PFSK-1 (cell line): ENCODE measurements around the gene WIF1.

Experiments used
- FOXP2 ChIP-seq: optimal IDR thresholded peaks from 2 replicates; pipeline ENCODE3; 2011; ENCODE audit warnings: borderline replicate concordance, control low read depth, inconsistent platforms; ENCODE audit not compliant: insufficient read depth; ENCODE audit errors: extremely low read length, extremely low read depth
- POLR2AphosphoS5 ChIP-seq: IDR thresholded peaks from 2 replicates; pipeline ENCODE4 v1.6.1; 2012; ENCODE audit warnings: low read depth, mild to moderate bottlenecking, control low read depth, low read length, moderate library complexity
- REST ChIP-seq, 2 experiments: IDR thresholded peaks; 2 replicates each; pipeline versions ENCODE4 v1.6.1 to v1.8.0; 2011 to 2012; ENCODE audit warnings: low read depth in 2 of 2, low read length in 2 of 2, control low read depth in 1 of 2, inconsistent platforms in 1 of 2, mild to moderate bottlenecking in 1 of 2, moderate library complexity in 1 of 2; ENCODE audit not compliant: insufficient read depth in 1 of 2
- SIN3A ChIP-seq: IDR thresholded peaks from 2 replicates; pipeline ENCODE4 v1.6.1; 2012; ENCODE audit warnings: mild to moderate bottlenecking, low read length, moderate library complexity, borderline replicate concordance; ENCODE audit not compliant: insufficient read depth
- TAF1 ChIP-seq: IDR thresholded peaks from 2 replicates; pipeline ENCODE4 v1.6.1; 2012; ENCODE audit warnings: low read length, control low read depth, borderline replicate concordance; ENCODE audit not compliant: insufficient read depth

Gene WIF1

DNA sequence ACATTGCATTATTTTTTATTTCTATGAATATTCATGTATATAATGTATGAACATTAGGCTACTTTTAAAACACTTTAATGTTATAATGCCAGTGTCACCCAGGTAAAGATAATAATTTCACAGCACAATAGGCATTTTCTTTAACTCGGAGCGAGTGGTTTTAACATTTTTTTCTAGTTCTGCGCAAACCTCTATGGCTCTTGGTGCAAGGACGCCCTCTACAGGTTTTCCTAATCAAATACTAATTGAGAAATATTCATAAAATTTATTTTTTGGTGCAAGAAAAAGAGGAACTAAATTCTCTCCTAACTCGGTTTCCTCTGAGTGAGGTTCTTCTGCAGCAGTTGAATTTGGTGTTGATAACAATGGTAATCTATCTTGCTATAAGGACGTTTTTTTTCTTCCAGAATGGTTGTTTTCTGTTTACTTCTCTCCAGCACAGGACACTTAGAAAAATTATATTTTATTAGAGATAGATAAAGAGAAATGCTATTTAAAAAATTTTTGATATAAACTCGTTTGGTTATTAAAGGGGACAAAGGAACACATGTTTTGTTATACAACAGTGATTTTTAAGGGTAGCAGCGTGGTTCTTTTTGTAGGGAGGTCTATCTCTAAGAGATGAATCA lies 2.4 kb upstream of the WIF1 start:
- no peak for TF ChIP-seq POLR2AphosphoS5
- TF ChIP-seq REST (IDR thresholded peaks at IDR 0.05; ENCODE audit: insufficient read depth in 1 of 2, low read depth in 2 of 2, low read length in 2 of 2), result no peak
- no peak for TF ChIP-seq SIN3A
- no peak for TF ChIP-seq FOXP2
- TF ChIP-seq TAF1, result no peak

- TF ChIP-seq FOXP2 (no peak), REST (IDR thresholded peaks at IDR 0.05; ENCODE audit: insufficient read depth in 1 of 2, low read depth in 2 of 2, low read length in 2 of 2) (no peak), POLR2AphosphoS5 (no peak), SIN3A (no peak), TAF1 (no peak)
These were observed 1.6 kb upstream of the WIF1 start for GRCh38 chr12:65122703-65123102.

- TF ChIP-seq FOXP2, result no peak
- TF ChIP-seq REST (IDR thresholded peaks at IDR 0.05; ENCODE audit: insufficient read depth in 1 of 2, low read depth in 2 of 2, low read length in 2 of 2), result no peak
- TF ChIP-seq SIN3A, result no peak
- TF ChIP-seq TAF1, result no peak
- no peak for TF ChIP-seq POLR2AphosphoS5
These were observed 908 bp upstream of the WIF1 start for GRCh38 chr12:65121956-65122469.

- TF ChIP-seq POLR2AphosphoS5 (no peak), SIN3A (no peak), FOXP2 (no peak), REST (IDR thresholded peaks at IDR 0.05; ENCODE audit: insufficient read depth in 1 of 2, low read depth in 2 of 2, low read length in 2 of 2) (no peak), TAF1 (no peak)
These were observed 2.0 kb downstream of the WIF1 start for GRCh38 chr12:65119063-65119462.
